ENCODE data around the gene SELE.

DNA sequence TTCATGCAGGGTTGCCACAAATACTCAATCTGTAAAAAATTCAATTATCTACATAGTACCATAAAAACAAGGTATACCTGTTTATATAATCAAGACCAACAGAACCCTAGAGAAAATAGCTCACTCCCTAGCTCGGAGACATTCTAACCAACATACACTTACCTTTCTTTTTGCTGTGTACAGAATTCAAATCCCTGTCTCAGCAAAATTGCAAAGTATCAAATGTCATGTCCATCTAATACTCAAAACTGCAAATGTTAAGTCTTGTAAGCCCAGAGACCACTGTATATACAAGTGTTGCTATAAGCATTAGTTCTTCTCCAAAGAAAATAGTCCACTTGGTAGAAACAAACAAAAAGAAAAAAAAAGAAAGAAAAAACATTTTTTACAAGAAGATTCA is 16.2 kb upstream of the SELE start:
- no peak for TF ChIP-seq TAF1 (IDR thresholded peaks at IDR 0.05; ENCODE audit: low read depth, low read length)
- no peak for TF ChIP-seq POLR2A (IDR thresholded peaks at IDR 0.05; ENCODE audit: low read depth, low read length)
